ENCODE measurements around the gene IRF8.
"Not testable (repeated sequence)": the region's sequence is repeated elsewhere in the genome, so short reads cannot be mapped to it uniquely, and the experiment has no call there.

The IRF8 gene

DNA sequence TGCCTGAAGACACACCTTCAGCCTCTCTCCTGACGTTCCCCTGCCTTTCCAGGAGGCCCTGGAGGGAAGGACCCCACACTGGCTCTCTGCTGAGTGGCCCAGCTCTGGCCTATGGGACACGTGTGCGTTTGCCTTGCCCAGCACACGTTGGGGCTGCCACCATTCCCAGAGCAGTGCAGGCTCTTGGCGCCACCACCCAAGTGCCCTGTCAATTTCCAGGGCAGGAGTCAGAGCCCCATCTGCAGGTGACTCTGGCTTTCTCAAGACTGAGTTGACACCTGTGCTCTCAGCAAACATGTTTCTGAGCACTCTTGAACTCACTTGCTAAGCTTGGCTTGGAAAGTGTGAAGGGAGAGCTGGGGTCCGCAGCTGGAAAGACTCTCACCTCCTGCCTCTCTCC, 4.7 kb upstream of the IRF8 start:
- no peak for DNase-seq (ENCODE audit: low read depth)

- DNase-seq (ENCODE audit: low read depth) = no peak
Measured at GRCh38 chr16:85897382-85897781, 1.6 kb upstream of the IRF8 start.

DNA sequence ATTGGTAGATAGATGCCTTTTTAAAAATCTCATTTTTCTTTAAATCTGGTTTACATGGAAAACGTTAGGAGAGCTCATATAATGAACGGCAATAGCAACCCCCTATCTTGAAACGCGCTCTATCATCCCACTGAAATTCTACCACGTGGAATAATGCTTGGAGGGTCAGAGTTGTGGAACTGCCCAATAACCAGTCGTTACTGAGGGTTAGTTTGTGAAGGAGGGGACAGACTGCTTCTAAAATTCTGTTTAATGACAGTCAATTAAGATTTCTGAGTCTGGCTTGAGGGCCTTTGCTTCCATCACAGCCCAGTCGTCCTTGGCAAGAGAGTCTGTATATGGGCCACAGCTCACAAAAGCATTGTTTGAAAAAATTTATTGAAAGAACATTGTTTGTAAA, 482 bp downstream of the IRF8 start:
- DNase-seq (ENCODE audit: low read depth) = no peak

- DNase-seq (ENCODE audit: low read depth) = no peak
Measured at GRCh38 chr16:85900027-85900792, 1.2 kb downstream of the IRF8 start.

DNA sequence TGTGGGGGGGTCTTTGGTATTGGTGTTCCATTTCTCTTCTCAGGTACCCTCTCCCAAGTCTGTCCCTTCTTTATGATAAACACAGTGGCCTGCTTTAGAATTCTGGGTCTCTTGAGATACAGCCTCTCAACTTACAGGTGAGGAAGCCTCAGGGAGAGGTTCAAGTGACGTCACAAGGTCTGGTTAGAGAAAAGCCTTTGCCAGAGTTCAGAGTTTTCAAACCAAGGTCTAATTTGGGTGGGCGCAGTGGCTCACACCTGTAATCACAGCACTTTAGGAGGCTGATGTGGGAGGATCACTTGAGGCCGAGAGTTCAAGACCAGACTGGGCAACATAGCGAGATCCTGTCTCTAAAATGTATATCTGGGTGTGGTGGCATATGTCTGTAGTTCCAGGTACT, 2.1 kb downstream of the IRF8 start:
- DNase-seq (ENCODE audit: low read depth) = no peak

GRCh38 chr16:85901773-85902365, 2.9 kb downstream of the IRF8 start:
- DNase-seq (ENCODE audit: low read depth) = no peak

DNA sequence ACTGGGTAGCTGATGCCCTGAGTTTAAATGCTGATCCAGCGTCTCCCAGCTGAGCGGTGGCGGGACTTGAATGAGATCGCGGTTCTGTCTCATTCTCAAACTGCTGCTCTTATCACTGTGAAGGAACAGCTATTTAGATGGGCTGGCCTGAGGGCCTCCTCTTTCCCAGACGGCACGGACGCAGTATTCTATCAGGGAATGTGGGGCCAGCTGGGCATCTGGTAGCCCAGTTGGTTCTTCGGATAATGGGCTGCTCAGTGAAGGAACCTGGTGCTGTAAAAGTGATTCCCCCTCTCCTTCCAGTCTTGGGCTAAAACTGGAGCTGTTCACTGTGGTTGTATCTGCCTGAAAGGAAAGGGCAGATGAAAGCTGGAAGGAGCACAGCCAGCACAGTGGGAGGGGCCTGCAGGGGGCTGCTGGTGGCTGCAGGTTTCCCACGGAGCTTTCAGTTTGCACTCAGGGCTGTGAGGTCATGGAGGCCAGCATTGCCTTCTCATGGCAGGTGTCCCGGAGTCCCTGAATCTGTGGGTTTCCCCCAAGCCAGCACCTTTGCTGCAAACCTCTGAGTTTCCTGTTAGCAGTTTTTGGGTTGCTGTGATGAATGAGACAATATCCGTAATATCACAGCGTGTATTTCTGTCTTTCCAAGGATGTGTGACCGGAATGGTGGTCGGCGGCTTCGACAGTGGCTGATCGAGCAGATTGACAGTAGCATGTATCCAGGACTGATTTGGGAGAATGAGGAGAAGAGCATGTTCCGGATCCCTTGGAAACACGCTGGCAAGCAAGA, 3.6 kb downstream of the IRF8 start:
- no peak for DNase-seq (ENCODE audit: low read depth)

DNA sequence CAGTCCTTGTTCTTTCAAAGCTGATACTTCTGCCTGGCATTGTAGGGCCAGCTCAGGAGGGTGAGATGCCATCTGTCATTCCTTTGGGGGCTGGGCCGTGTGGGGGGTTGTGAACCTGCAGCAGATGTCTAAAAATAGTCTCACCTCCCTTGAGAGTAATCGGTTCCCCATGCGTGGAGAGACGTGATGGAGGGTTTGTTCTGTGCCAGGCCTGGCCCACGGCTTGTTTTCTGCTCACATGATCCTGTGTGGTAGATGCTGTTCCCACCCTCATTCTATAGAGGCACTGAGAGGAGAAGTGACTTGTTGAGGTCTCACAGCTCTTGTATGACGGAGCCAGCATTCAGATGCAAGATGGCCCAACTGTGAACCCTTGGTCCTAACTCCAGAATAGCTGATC, 4.6 kb downstream of the IRF8 start:
- no peak for DNase-seq (ENCODE audit: low read depth)

DNA sequence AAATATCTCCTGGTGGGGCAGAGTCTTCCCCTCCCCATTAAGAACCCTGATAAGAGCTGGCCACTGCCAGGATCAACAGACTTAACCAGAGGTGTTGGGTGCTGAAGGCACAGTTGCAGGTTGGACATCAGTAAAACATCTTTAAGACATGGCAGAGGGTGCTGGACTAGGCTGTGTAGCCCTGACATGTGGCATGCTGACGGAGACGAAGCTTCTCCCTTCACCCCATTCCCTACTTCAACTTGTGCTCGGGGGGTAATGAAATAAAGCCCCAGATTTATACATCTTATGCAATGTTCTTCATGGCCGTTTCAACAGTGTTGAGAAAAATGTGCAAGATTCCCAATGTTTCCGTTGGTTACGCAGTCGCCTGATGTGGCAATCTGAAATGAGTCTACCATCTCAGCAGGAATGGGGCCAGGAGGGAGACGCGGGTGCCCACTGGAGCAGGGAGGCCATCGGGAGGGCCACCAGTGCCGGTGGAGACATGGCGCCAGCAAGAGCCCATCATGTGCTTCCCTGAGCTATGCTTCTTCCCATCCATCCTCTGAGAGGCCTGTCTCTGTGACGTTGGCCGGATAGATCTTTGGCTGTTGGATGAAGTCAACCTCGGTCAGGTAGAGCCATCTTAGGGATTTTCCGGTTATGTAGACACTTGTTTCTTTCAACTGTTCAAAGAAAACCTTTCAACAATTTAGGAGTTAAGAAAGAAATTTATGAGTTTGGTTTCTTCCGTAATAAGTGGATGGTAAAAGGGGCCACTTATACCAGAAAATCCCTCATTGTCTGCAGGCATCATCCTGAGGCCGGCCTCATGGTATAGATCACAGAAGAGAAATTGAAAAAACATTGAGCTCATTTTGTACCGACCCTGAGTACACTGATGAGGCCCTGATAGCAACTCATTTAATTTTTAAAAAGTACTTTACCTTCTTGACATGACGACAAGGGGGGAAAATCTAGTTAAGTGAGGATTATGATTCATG, 6.4 kb downstream of the IRF8 start:
- no peak for DNase-seq (ENCODE audit: low read depth)

DNA sequence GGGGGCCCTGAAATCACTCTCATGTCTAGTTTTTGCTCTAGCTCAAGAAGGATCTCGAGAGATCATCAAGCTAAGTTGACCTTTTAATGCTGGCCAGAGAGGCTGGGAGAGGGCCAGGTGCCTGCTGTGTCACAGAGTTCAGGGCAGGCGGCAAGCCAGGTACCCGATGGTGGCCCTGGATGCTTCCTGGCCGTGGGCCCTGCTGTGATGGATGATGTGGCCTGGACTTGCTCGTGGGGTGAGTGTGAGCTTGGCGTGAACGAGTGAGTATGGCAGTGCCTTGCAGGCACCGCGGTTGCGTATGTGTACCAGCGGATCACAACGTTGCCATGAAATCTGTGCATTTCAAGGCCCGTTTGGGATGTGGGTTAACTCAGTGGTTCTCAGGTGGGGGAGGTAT, 7.4 kb downstream of the IRF8 start:
- no peak for DNase-seq (ENCODE audit: low read depth)

DNA sequence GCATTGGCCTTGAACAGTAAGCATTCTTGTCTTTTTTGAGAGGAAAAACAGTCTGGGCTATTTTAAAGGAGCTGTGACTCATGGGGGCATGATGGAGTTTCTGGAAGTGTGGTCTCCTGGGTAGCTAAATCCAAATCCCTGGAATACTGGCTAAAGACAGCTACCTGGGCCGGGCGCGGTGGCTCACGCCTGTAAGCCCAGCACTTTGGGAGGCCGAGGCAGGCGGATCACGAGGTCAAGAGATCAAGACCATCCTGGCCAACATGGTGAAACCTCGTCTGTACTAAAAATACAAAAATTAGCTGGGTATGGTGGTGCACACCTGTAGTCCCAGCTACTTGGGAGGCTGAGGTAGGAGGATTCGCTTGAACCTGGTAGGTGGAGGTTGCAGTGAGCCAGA, 8.3 kb downstream of the IRF8 start:
- not testable (repeated sequence) for DNase-seq (ENCODE audit: low read depth)

DNA sequence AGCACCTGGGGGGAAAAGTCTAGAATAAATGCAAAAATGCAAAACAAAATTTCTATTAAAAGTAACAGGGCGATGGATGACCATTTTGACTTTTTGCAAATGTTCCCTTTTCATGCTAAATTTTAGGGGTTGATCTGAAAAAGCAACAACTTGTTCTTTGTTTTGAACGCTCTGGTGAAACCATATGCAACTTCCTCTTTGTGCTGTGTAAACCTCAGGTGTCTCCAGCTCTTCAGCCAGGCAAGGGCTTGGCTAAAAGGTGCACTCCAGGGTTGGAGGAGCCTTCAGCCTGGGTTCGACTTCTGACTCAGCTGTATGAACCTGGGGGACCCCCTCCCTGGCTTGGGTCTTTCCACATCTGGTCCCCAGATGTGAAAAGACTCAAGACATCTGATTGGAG, 9.5 kb downstream of the IRF8 start:
- no peak for DNase-seq (ENCODE audit: low read depth)

DNA sequence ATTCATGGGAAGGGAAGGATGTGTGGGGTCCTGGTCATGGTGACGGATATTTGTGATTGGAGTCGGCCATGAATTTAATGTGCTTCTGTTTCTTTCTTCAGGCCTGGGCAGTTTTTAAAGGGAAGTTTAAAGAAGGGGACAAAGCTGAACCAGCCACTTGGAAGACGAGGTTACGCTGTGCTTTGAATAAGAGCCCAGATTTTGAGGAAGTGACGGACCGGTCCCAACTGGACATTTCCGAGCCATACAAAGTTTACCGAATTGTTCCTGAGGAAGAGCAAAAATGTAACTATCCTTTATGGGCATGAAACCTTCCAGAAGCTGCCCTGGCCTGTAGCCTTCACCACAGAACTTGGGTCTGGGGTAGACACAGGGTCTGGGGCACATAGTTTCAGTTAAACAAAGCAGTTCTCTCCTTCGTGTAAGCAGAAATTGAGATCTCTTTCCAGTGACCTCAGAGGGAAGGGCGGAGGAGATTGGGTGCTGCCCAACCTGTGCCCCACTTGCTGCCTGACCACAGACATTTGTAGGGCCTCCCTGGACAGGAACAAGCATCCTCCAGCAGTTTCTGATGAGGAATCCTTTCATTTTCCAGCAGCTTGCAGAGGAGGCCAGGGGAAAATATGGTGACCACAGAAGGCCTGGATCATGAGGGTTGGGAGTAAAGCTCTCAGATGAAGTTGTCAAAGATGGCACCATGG, 10.1 kb downstream of the IRF8 start:
- DNase-seq (ENCODE audit: low read depth) = no peak

GRCh38 chr16:85909932-85910853, 11.2 kb downstream of the IRF8 start:
- no peak for DNase-seq (ENCODE audit: low read depth)

DNA sequence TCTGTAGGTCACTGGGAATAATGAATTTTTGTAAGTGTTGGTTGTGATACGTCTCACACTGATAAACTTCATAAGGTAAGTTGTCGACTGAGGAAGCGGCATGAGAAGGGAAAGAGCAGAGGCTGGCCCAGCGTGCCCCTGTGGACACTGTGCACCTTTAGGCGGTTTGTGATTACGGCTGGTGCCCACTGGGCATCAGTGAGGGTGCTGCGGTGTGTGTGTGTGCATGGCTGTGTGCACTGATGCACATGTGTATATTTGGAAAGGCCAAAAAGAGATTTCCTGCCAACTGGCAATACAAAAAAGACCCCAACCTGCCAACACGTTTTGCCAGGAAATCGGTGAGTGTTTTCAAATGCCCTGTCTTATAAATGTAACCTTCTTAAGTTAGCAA, 11.9 kb downstream of the IRF8 start:
- DNase-seq (ENCODE audit: low read depth) = no peak

GRCh38 chr16:85911251-85911930, 12.4 kb downstream of the IRF8 start:
- DNase-seq (ENCODE audit: low read depth) = no peak

DNA sequence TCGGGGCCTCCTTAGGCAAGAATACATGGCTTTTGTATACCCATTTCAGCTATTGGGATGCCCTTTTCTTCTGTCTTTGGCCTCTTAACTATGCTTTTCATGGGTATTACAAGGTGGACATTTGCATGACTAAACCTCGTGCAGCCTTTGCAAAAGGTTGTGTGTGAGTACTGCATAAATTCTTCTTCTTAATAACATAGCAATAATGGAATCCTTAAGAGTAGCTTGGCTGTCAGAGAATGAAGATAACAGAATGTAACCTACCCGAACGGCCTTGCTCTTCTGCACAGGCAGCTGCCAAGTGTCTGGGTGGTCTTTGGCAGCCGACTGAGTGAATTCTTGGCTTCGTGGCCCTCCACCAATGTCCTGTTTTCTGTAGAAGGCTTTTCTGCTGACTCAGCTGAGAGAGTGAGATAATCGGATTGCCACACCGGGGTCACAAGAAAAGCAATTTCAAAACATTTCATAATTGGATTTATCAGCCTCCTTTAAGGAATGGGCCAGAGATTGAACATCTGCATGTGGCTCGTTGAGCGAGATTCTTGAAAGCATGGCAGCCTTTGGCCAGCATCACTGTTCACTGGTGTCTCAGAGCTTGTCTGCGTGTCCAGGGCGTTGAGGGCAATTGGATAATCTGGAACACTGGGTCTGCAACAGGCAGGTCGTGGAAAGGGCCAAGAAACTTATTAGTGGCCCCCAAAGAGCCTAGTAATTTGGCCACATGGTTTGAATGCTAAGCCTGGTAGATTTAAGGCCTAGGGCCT, 13.4 kb downstream of the IRF8 start:
- peak; percentile 34 for DNase-seq (ENCODE audit: low read depth)

DNA sequence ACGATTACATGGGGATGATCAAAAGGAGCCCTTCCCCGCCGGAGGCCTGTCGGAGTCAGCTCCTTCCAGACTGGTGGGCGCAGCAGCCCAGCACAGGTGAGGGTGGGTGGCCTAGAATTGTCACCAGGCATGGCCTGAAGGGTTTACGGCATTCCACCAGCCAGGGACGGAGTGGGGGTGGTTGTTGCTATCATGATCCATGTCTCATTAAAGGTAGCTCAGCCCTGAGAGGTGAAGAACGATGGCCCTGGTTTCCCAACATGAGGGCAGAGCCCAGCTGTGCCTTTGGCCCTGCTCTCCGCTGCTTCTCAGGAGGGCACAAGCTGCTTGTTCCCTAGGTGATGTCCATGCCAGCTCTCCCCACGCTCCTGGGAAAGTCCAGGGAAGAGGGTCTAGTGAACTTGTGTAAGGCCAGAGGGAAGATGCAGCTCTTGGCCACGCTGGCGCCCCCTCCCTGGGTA, 14.2 kb downstream of the IRF8 start:
- no peak for DNase-seq (ENCODE audit: low read depth)
